Cardiac fibroblast (primary cell): ENCODE measurements around the gene ANO2.

ENCODE experiments used
- DNase-seq, 2 donors: peaks; one replicate each; pipeline versions ENCODE4 v3.0.0 to v3.0.0-alpha.2; 2010; ENCODE audit warnings: low read depth in 2 of 2
- H3K4me3 ChIP-seq, 2 donors: replicated peaks in 1 of 2; 1 replicate in 1 of 2; 2 replicates in 1 of 2; pipeline ENCODE4 v1.5.1; 2011; ENCODE audit warnings: low read depth in 2 of 2, low read length in 2 of 2, mild to moderate bottlenecking in 2 of 2, moderate library complexity in 1 of 2
- TF ChIP-seq, protein P1 (sequence below): IDR thresholded peaks from one replicate; pipeline ENCODE4 v1.5.1; 2011; ENCODE audit warnings: low read depth, mild to moderate bottlenecking, low read length, inconsistent platforms

Gene ANO2

DNA sequence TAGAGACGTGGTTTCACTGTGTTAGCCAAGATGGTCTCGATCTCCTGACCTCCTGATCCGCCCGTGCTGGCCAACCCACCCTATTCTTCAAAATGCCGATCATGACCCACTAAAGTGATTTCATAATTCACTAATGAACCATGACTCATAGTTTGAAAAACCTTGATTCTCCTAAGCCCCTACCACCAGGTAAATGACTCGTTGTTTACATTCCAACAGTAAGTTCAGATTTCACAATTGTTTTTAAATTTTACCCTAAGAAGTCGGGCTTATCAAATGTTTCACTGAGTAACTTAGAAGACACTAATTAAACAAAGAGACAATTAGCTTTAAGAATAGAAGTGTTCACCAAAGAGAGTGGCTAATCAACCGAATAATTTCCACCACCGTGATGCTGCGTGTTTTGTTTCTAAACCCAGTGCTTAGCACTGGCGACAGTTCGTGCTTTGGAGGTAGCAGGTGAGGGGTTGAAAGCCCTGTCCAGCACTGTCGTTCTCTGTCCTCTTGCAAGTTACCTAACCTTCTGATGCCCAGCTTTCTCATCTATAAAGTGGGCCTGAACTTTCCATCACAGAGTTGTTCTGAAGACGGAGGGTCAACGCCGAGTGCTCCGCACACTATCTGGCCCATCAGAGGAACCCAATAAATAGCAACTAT is 376.6 kb downstream of the ANO2 start:
- no peak for DNase-seq
- no peak overlapping the region for H3K4me3 ChIP-seq
- TF ChIP-seq, protein P1, sequence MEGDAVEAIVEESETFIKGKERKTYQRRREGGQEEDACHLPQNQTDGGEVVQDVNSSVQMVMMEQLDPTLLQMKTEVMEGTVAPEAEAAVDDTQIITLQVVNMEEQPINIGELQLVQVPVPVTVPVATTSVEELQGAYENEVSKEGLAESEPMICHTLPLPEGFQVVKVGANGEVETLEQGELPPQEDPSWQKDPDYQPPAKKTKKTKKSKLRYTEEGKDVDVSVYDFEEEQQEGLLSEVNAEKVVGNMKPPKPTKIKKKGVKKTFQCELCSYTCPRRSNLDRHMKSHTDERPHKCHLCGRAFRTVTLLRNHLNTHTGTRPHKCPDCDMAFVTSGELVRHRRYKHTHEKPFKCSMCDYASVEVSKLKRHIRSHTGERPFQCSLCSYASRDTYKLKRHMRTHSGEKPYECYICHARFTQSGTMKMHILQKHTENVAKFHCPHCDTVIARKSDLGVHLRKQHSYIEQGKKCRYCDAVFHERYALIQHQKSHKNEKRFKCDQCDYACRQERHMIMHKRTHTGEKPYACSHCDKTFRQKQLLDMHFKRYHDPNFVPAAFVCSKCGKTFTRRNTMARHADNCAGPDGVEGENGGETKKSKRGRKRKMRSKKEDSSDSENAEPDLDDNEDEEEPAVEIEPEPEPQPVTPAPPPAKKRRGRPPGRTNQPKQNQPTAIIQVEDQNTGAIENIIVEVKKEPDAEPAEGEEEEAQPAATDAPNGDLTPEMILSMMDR: no peak

DNA sequence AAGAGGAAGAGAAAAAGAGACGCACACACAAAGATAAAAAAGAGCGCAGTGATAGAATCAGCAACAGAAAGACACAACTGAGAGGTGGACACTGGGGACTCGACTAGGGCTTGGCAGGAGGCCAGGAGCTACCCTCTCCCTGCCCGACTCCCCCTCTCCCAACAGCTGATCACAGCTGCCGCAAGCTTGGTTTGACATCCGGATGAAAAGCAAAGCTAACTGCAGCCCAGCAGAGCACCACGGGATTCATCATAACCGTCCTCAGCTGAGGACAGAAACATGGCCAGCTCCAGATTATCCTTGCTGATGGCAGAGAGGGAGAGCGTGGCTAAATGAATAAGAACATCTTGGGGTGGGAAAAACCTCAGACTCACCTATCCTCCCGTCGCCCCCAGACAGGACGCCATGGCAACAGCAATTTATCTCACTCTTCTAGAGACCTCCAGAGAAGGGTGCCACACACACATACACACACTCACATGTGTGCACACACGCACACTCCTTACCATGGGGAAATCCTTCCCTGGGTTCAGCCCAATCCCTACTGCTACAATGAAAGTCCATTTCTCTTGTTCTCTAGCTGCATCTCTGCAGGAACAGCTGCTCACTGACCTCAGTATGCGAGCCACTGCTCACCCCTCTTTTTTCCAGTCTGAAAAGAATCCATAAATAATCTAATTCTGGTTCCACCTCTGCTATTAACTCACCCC is 377.9 kb downstream of the ANO2 start:
- no peak for DNase-seq
- TF ChIP-seq, protein P1: no peak
- H3K4me3 ChIP-seq: no peak overlapping the region

DNA sequence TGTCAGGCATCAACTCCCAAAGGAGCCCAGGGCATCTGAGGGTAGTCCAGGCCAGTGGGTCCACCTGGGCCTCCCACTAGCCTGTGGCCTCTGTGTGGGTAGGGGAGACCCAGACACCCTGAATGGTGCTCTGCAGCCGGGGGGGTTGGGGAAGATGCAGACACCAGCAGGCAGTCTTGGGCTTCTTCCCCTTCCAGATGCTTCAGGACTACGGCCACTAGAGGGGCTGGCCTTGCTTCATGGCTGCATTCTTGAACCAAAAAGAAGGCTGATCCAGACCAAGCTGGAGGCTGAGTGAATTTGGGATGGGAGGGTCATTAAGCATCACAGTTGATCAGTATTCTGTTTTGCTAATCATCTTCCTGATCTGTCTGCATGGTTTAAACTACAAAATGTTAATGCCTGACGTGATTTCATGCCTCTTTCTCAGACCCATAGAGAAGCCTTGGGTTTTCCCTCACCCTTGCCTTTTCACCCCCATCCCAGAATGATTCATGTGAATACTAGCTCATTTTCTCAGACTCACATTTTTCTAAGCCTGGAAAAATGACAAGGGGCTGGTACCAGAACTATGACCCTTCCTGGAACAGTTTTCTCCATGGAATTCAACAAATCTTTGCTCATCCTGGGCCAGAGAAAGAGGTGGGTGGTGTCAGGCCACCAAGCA is 379.0 kb downstream of the ANO2 start:
- no peak for DNase-seq
- H3K4me3 ChIP-seq: no peak overlapping the region
- TF ChIP-seq, protein P1: no peak

DNA sequence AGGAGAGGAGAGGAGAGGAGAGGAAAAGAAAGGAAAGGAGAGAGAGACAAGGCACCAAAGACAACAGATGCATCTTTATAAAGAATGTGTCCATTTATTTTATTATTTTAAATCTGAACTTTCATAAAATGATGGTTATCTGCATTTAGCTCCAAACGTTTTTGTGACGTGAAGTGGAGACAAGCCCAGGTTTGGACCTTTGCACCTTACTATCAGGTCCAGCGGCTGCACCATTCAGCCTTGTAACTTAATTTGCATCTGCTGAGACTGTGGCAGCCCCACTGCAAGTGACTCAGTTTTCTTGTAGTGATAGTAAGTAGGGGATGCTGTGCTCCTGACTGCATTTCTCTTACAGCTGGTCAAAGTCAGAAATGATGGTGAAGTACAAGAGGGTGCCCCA is 382.5 kb downstream of the ANO2 start:
- no peak for DNase-seq
- TF ChIP-seq, protein P1: no peak

DNA sequence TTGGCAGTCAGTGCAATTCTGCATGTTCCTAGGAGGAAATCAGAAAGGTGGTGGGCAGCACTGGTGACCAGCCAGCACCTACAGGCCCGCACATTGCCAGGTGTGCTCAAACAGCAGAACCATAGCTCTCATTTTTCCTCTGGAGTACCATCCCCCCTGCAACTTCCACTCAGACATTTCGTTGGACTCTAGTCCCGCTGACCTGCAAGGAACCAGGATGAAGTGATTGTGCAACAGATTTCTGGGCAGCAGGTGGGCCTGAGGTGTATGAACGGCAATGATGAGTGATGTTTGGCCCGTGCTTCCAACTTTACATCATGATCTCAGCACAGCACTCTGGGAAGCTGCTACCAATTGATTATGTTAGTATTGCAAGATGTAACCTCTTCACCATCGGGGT is 383.2 kb downstream of the ANO2 start:
- H3K4me3 ChIP-seq: no peak overlapping the region
- TF ChIP-seq, protein P1: no peak
- no peak for DNase-seq

More for the DNA sequence above, 382.5 kb downstream of the ANO2 start:
- no peak overlapping the region for H3K4me3 ChIP-seq

DNA sequence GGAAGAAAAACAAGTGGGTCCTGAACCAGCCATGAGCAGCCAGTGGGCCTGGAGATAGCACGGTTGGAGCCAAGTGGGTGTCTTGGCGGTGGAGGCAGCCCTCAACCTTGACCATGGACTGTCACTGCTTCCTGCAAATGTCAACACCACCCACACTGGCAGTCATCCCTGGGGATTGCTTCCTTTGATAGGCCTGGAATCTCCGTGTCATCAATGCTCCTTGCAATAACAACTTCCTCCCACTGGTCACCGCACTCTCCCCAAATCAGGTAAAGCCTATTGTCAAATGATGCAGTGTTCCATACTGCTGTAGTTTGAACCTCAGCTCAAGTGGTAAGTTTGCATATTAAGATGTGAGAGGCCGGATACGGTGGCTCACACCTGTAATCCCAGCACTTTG is 384.0 kb downstream of the ANO2 start:
- no peak for DNase-seq
- H3K4me3 ChIP-seq: no peak overlapping the region
- TF ChIP-seq, protein P1: no peak
